Stomach (tissue), 4 donors: ENCODE measurements around the gene TMEM217.

Experiments used
- EP300 ChIP-seq: sonication (generic); formaldehyde crosslinking; IDR thresholded peaks from one replicate; pipeline ENCODE4 v1.6.1; 2017; ENCODE audit warnings: antibody characterized with exemption
- POLR2A ChIP-seq, 4 donors: fragments of 450-650 bp; IDR thresholded peaks; one replicate each; pipeline ENCODE4 v1.6.1; 2016; ENCODE audit warnings: antibody characterized with exemption in 4 of 4, control low read depth in 2 of 4, mild to moderate bottlenecking in 1 of 4, moderate library complexity in 1 of 4
- POLR2AphosphoS5 ChIP-seq, 3 donors: sonication (generic); formaldehyde crosslinking; IDR thresholded peaks; one replicate each; pipeline ENCODE4 v1.6.1; 2016; ENCODE audit warnings: antibody characterized with exemption in 3 of 3
- TF ChIP-seq, protein P1 (sequence below), 7 experiments: fragments of 450-650 bp in 4 of 7; fragments of 200-600 bp in 3 of 7; sonication (generic) in 3 of 7; IDR thresholded peaks; one replicate each; pipeline ENCODE4 v1.5.1; 2016 to 2019; ENCODE audit warnings: antibody characterized with exemption in 7 of 7, control low read depth in 2 of 7, mild to moderate bottlenecking in 1 of 7

DNA sequence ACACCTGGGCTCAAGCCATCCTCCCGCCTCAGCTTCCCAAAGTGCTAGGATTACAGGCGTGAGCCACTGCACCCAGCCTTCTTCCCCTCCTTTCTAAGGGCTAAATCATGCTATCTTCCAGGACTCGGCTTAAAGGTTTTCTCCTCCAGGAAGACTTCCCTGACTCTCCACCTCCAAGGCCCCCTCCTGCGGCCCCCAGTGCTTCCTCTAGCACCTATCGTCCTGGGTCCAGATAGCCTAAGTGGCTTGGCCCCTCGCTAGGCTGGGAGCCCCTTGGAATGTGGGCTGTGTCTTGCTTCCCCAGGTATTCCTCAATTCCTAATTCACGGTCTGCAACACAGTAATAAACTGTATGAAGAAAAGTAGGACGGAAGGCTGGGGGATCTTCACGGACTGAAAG, 51.3 kb downstream of the TMEM217 start:
- TF ChIP-seq, protein P1, sequence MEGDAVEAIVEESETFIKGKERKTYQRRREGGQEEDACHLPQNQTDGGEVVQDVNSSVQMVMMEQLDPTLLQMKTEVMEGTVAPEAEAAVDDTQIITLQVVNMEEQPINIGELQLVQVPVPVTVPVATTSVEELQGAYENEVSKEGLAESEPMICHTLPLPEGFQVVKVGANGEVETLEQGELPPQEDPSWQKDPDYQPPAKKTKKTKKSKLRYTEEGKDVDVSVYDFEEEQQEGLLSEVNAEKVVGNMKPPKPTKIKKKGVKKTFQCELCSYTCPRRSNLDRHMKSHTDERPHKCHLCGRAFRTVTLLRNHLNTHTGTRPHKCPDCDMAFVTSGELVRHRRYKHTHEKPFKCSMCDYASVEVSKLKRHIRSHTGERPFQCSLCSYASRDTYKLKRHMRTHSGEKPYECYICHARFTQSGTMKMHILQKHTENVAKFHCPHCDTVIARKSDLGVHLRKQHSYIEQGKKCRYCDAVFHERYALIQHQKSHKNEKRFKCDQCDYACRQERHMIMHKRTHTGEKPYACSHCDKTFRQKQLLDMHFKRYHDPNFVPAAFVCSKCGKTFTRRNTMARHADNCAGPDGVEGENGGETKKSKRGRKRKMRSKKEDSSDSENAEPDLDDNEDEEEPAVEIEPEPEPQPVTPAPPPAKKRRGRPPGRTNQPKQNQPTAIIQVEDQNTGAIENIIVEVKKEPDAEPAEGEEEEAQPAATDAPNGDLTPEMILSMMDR (IDR thresholded peaks at IDR 0.05): no peak
- TF ChIP-seq POLR2A (IDR thresholded peaks at IDR 0.05): no peak
- no peak for TF ChIP-seq POLR2AphosphoS5 (IDR thresholded peaks at IDR 0.05)
- TF ChIP-seq EP300: no peak
